SHP77 treated with DMSO at 0.1 percent for 48 hours (cell line): ENCODE measurements around the gene PCDHGC4.

Experiments
- DNase-seq: peaks from one replicate; lab custom pipeline; 2025; lab: John Stamatoyannopoulos, UW

Gene PCDHGC4

GRCh38 chr5:141512390-141512910 is 27.6 kb downstream of the PCDHGC4 start:
- DNase-seq: peak; percentile 16

GRCh38 chr5:141512911-141513626 is 28.2 kb downstream of the PCDHGC4 start:
- DNase-seq: no peak

- no peak for DNase-seq
Observed at GRCh38 chr5:141513627-141514329, 28.9 kb downstream of the PCDHGC4 start.

- no peak for DNase-seq
Observed at GRCh38 chr5:141514330-141515133, 29.7 kb downstream of the PCDHGC4 start.

GRCh38 chr5:141515141-141515540 is 30.3 kb downstream of the PCDHGC4 start:
- DNase-seq: no peak

- DNase-seq: no peak
Observed at GRCh38 chr5:141515946-141516671, 31.3 kb downstream of the PCDHGC4 start.

GRCh38 chr5:141516672-141517025 is 31.8 kb downstream of the PCDHGC4 start:
- no peak for DNase-seq

- DNase-seq: no peak
Observed at GRCh38 chr5:141517312-141517711, 32.5 kb downstream of the PCDHGC4 start.

- DNase-seq: no peak
Observed at GRCh38 chr5:141517880-141518617, 33.2 kb downstream of the PCDHGC4 start.

GRCh38 chr5:141518618-141519015 is 33.8 kb downstream of the PCDHGC4 start:
- no peak for DNase-seq

- DNase-seq: no peak
Observed at GRCh38 chr5:141519605-141520565, 35.1 kb downstream of the PCDHGC4 start.

GRCh38 chr5:141521244-141521781 is 36.5 kb downstream of the PCDHGC4 start:
- no peak for DNase-seq

GRCh38 chr5:141522301-141522700 is 37.5 kb downstream of the PCDHGC4 start:
- DNase-seq: no peak

- DNase-seq: no peak
Observed at GRCh38 chr5:141523991-141524390, 39.2 kb downstream of the PCDHGC4 start.

GRCh38 chr5:141524604-141525597 is 40.1 kb downstream of the PCDHGC4 start:
- peak; percentile 82 for DNase-seq

- DNase-seq: no peak
Observed at GRCh38 chr5:141525653-141526052, 40.8 kb downstream of the PCDHGC4 start.

GRCh38 chr5:141527426-141527825 is 42.6 kb downstream of the PCDHGC4 start:
- DNase-seq: no peak

GRCh38 chr5:141528291-141528984 is 43.6 kb downstream of the PCDHGC4 start:
- DNase-seq: no peak
